HG02642 (cell line): ENCODE data around the gene IL37.

Experiments
- ATAC-seq: cut with Tn5 transposase; IDR thresholded peaks from one replicate; pipeline ENCODE4 v1.9.1; 2021; ENCODE audit warnings: mild to moderate bottlenecking; ENCODE audit not compliant: unreplicated experiment, poor library complexity

Gene IL37

GRCh38 chr2:112954364-112954763 lies 43.4 kb downstream of the IL37 start:
- ATAC-seq, result no peak

GRCh38 chr2:112957511-112957910 lies 46.5 kb downstream of the IL37 start:
- no peak for ATAC-seq

GRCh38 chr2:112958428-112959108 lies 47.6 kb downstream of the IL37 start:
- ATAC-seq, result peak; percentile 66

- ATAC-seq, result no peak
These were observed 48.3 kb downstream of the IL37 start for GRCh38 chr2:112959109-112959812.

GRCh38 chr2:112960230-112960825 lies 49.4 kb downstream of the IL37 start:
- ATAC-seq, result no peak

GRCh38 chr2:112962308-112963175 lies 51.6 kb downstream of the IL37 start:
- no peak for ATAC-seq

- no peak for ATAC-seq
These were observed 56.1 kb downstream of the IL37 start for GRCh38 chr2:112967023-112967422.
